HepG2 (cell line): ENCODE data around the gene MRPL10. TPM values are rescaled to one million over a fixed set of nuclear protein-coding genes. Genes with fewer than 3 reads are reported as not detected.

Experiments used
- BCL6 ChIP-seq: IDR thresholded peaks from 2 replicates; pipeline ENCODE4 v1.6.1; 2016; ENCODE audit warnings: missing genetic modification reagents, missing compliant biosample characterization
- CEBPB ChIP-seq: IDR thresholded peaks from 2 replicates; pipeline ENCODE4 v1.6.1; 2011; ENCODE audit warnings: low read depth, low read length, improper control_type of control experiment, borderline replicate concordance
- NR2F1 ChIP-seq, 2 experiments: fragments of 450-650 bp in 1 of 2; formaldehyde crosslinking in 1 of 2; IDR thresholded peaks; 2 replicates each; pipeline versions ENCODE4 v1.5.0 to v1.6.1; 2016 to 2020; ENCODE audit warnings: mild to moderate bottlenecking in 1 of 2, missing compliant biosample characterization in 1 of 2, missing genetic modification reagents in 1 of 2, moderate library complexity in 1 of 2
- RBFOX2 ChIP-seq: fragments of 200-400 bp; formaldehyde crosslinking; IDR thresholded peaks from 2 replicates; pipeline ENCODE4 v1.6.1; 2017; ENCODE audit warnings: low read depth, mild to moderate bottlenecking, low read length
- ZMAT5 ChIP-seq: sonication (generic); formaldehyde crosslinking; IDR thresholded peaks from 2 replicates; pipeline ENCODE4 v1.5.0; 2020; ENCODE audit warnings: mild to moderate bottlenecking, low read depth, missing genetic modification reagents, borderline replicate concordance
- ZMYM2 ChIP-seq: sonication (generic); formaldehyde crosslinking; IDR thresholded peaks from 2 replicates; pipeline ENCODE4 v1.8.0; 2022; ENCODE audit warnings: mild to moderate bottlenecking, missing genetic modification reagents
- ZNF839 ChIP-seq: sonication (generic); formaldehyde crosslinking; IDR thresholded peaks from 2 replicates; pipeline ENCODE4 v1.4.0; 2020; ENCODE audit warnings: missing genetic modification reagents, mild to moderate bottlenecking, borderline replicate concordance
- polyA plus RNA-seq, 8 experiments: library from polyadenylated mRNA; depleted of rRNA in 3 of 8; stranded (reverse) in 7 of 8; unstranded in 1 of 8; fragments of >200 nt; fragmentation: Illumina TruSeq in 4 of 8; extraction: Trizol in 4 of 8; gene quantifications; 2 replicates each; pipeline versions ENCODE4 v1.2.1 to v1.2.3, GENCODE V29; 2011 to 2016; ENCODE audit warnings: low read depth in 4 of 8, missing spikeins in 1 of 8, mixed read lengths in 1 of 8; ENCODE audit not compliant: insufficient read depth in 1 of 8
- total RNA-seq, 5 experiments: library from RNA; depleted of rRNA; stranded (reverse); fragments of >200 nt; fragmentation: Illumina TruSeq; extraction: Trizol; gene quantifications; 2 replicates each; pipeline ENCODE4 v1.2.3, GENCODE V29; 2016; ENCODE audit warnings: low read depth in 1 of 5
- TF ChIP-seq, protein P1 (sequence below): sonication (generic); formaldehyde crosslinking; IDR thresholded peaks from 2 replicates; pipeline ENCODE4 v1.9.0; 2021; ENCODE audit warnings: missing genetic modification reagents, mild to moderate bottlenecking, borderline replicate concordance

Gene MRPL10
- total and polyA plus RNA-seq, 2 of the 13 experiments (the other 11 are each of a cell fraction or from before 2014, with no cell fraction given): 56.7 to 149 TPM

- TF ChIP-seq, protein P1, sequence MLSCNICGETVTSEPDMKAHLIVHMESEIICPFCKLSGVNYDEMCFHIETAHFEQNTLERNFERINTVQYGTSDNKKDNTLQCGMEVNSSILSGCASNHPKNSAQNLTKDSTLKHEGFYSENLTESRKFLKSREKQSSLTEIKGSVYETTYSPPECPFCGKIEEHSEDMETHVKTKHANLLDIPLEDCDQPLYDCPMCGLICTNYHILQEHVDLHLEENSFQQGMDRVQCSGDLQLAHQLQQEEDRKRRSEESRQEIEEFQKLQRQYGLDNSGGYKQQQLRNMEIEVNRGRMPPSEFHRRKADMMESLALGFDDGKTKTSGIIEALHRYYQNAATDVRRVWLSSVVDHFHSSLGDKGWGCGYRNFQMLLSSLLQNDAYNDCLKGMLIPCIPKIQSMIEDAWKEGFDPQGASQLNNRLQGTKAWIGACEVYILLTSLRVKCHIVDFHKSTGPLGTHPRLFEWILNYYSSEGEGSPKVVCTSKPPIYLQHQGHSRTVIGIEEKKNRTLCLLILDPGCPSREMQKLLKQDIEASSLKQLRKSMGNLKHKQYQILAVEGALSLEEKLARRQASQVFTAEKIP (CRISPR knock-in tag): no peak
- TF ChIP-seq NR2F1 (CRISPR knock-in tag; IDR thresholded peaks at IDR 0.05) (0 out of 4 replicates have a peak, but pooled peaks of 1 of the 2 experiments have one; percentile 20), ZMYM2 (no peak), ZNF839 (CRISPR knock-in tag) (no peak), BCL6 (CRISPR knock-in tag) (0 out of 2 replicates have a peak, but pooled peaks have one; percentile 16), ZMAT5 (CRISPR knock-in tag) (no peak), RBFOX2 (no peak), CEBPB (peak; percentile 45; the same call in 1 of the 2 replicates)
- TF ChIP-seq, all 625 proteins: peak for 8
Measured at GRCh38 chr17:47875011-47875985, 44.0 kb upstream of the MRPL10 start (continued).
